ENCODE measurements around the gene TMEM259. TPM values are rescaled to one million over a fixed set of nuclear protein-coding genes. Genes with fewer than 3 reads are reported as not detected.

Gene TMEM259
- total and polyA plus RNA-seq, 8 donors = 74.2 to 154 (median 101) TPM

GRCh38 chr19:1015782-1016646 lies 4.9 kb downstream of the TMEM259 start:
- peaks cover 41 to 53% of the 10 kb centered on the region in 2 donors for H3K4me1 ChIP-seq
- intact Hi-C loops (cut with DNase I) = no loop called here

GRCh38 chr19:1015061-1015781 lies 5.7 kb downstream of the TMEM259 start:
- intact Hi-C loops (cut with DNase I) = no loop called here
- no peak for ATAC-seq
- H3K4me3 ChIP-seq = no peak overlapping the region
- TF ChIP-seq CTCF (IDR thresholded peaks at IDR 0.05) = no peak
- peak in 1 of 4 donors; percentile 62 for DNase-seq
- H3K9me3 ChIP-seq = no peaks in the 10 kb centered on the region
- H3K27ac ChIP-seq = no peak overlapping the region
- H3K4me1 ChIP-seq = peaks cover 43 to 51% of the 10 kb centered on the region in 2 donors
- no peaks in the 10 kb centered on the region for H3K27me3 ChIP-seq
- peaks cover 0 to 64% of the 10 kb centered on the region in 2 donors for H3K36me3 ChIP-seq

More at GRCh38 chr19:1015782-1016646, 4.9 kb downstream of the TMEM259 start:
- Histone ChIP-seq H3K36me3 (peaks cover 0 to 56% of the 10 kb centered on the region in 2 donors), H3K9me3 (no peaks in the 10 kb centered on the region), H3K4me3 (no peak overlapping the region), H3K27me3 (no peaks in the 10 kb centered on the region), H3K27ac (peak overlapping the region in 1 of 2 donors; percentile 35)
- no peak for TF ChIP-seq CTCF (IDR thresholded peaks at IDR 0.05)
- DNase-seq (peak in 1 of 4 donors; percentile 64), ATAC-seq (no peak)

- no peak overlapping the region for H3K27ac ChIP-seq
- peaks cover 38 to 43% of the 10 kb centered on the region in 2 donors for H3K4me1 ChIP-seq
- DNase-seq = peak in 1 of 4 donors; percentile 74
- no peak overlapping the region for H3K4me3 ChIP-seq
- no peaks in the 10 kb centered on the region for H3K27me3 ChIP-seq
- H3K9me3 ChIP-seq = no peaks in the 10 kb centered on the region
- TF ChIP-seq CTCF (IDR thresholded peaks at IDR 0.05) = no peak
- intact Hi-C loops (cut with DNase I) = no loop called here
- H3K36me3 ChIP-seq = peaks cover 0 to 72% of the 10 kb centered on the region in 2 donors
- ATAC-seq = no peak
These were observed 6.5 kb downstream of the TMEM259 start for GRCh38 chr19:1014161-1015060.

GRCh38 chr19:1013218-1013617 lies 7.7 kb downstream of the TMEM259 start:
- no peak overlapping the region for H3K27ac ChIP-seq
- no peak overlapping the region for H3K4me3 ChIP-seq
- peaks cover 0 to 80% of the 10 kb centered on the region in 2 donors for H3K36me3 ChIP-seq
- peaks cover 30 to 31% of the 10 kb centered on the region in 2 donors for H3K4me1 ChIP-seq
- intact Hi-C loops (cut with DNase I) = no loop called here
- no peaks in the 10 kb centered on the region for H3K27me3 ChIP-seq
- no peak for ATAC-seq
- no peak for TF ChIP-seq CTCF (IDR thresholded peaks at IDR 0.05)
- H3K9me3 ChIP-seq = no peaks in the 10 kb centered on the region
- no peak for DNase-seq
